Neural progenitor cell (in vitro differentiated cells): ENCODE measurements around the gene RALGAPA1.

Experiments
- CTCF ChIP-seq: fragments of 200-600 bp; sonication (generic); IDR thresholded peaks from 2 replicates; pipeline ENCODE4 v1.5.1; 2017; ENCODE audit warnings: antibody characterized with exemption, mild to moderate bottlenecking
- EZH2phosphoT487 ChIP-seq: fragments of 200-600 bp; sonication (generic); IDR thresholded peaks from 2 replicates; pipeline ENCODE4 v1.6.1; 2017; ENCODE audit warnings: antibody characterized with exemption

GRCh38 chr14:35578135-35578534 lies 231.0 kb downstream of the RALGAPA1 start:
- TF ChIP-seq CTCF, result no peak
- no peak for TF ChIP-seq EZH2phosphoT487
